22Rv1 (cell line): ENCODE data around the gene MAP1LC3A.

Experiments
- ZFX ChIP-seq: fragments of 450-650 bp; IDR thresholded peaks from 2 replicates; pipeline ENCODE4 v1.6.1; 2017; ENCODE audit warnings: antibody characterized with exemption, borderline replicate concordance
- TF ChIP-seq, protein P1 (sequence below): fragments of 450-650 bp; IDR thresholded peaks from 2 replicates; pipeline ENCODE4 v1.5.1; 2017; ENCODE audit warnings: mild to moderate bottlenecking

DNA sequence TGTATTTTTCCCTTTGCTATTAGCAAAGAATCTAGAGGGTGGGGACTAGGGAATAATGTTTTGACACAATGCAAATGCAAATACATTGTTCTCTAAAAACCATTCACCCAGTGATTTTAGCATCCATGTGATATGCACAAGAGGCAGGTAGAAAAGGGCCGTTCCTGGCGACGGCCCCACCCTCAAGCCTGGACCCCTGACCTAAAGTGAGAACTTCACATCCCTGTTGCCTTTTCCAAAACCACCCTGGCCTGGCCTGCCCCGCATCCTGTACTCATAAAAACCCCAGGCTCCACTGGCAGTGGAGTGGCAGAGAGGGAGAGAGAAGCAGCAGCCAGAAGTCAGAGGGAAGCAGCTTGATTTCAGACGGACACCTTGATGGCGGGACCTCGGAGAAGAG, 48.5 kb downstream of the MAP1LC3A start:
- TF ChIP-seq, protein P1, sequence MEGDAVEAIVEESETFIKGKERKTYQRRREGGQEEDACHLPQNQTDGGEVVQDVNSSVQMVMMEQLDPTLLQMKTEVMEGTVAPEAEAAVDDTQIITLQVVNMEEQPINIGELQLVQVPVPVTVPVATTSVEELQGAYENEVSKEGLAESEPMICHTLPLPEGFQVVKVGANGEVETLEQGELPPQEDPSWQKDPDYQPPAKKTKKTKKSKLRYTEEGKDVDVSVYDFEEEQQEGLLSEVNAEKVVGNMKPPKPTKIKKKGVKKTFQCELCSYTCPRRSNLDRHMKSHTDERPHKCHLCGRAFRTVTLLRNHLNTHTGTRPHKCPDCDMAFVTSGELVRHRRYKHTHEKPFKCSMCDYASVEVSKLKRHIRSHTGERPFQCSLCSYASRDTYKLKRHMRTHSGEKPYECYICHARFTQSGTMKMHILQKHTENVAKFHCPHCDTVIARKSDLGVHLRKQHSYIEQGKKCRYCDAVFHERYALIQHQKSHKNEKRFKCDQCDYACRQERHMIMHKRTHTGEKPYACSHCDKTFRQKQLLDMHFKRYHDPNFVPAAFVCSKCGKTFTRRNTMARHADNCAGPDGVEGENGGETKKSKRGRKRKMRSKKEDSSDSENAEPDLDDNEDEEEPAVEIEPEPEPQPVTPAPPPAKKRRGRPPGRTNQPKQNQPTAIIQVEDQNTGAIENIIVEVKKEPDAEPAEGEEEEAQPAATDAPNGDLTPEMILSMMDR, result no peak
- TF ChIP-seq ZFX, result no peak
